ENCODE results near the gene SWAP70. TPM values are rescaled to one million over a fixed set of nuclear protein-coding genes. Genes with fewer than 3 reads are reported as not detected.

SWAP70 gene
- total and polyA plus RNA-seq, 10 of the 15 experiments (the other 5 are each of a cell fraction or from before 2014, with no cell fraction given), result 20.6 to 62.4 (median 41.7) TPM

DNA sequence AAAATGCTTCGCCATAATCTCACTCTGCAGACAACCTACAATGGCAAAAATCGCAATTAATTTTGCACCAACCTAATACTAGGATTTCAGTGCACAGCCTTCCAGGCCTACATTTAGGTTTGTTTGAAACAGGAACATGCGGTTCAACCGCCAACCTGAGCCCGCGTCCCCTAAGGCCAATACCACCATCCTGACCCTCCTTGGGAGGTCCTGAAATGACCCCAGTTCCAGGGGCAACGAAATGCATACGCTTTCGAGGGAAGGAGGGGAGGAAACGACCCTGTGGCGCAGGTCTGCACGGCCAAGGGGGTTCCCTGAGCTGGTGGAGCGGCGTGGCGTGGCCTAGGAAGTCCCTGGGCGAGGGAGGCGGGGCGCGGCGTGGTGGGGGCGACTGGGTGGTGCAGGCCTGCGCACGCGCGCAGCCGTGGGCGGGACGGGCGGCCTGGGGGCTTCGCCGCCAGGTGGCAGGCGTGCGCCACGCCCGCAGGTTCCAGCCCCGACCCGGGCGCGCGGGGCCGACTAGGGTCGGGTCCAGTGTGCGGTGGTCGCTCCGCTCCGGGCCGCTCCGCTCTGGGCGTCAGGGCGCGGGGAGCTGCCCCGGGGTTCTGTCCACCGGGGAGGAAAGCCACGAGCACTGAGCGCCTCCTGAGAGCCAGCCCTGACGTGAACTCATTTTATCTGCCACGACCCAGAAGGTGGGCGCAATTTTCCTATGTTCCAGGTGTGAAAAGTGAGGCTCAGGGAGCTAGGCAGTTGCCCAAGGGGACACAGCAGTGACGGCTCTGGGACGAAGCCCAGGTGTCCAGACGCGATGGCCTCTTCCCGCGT is 94.1 kb downstream of the SWAP70 start (continued):
- TF ChIP-seq SUPT20H (IDR thresholded peaks at IDR 0.05; ENCODE audit: borderline replicate concordance, control insufficient read depth, low read depth, low read length), result no peak
- TF ChIP-seq, protein P1, sequence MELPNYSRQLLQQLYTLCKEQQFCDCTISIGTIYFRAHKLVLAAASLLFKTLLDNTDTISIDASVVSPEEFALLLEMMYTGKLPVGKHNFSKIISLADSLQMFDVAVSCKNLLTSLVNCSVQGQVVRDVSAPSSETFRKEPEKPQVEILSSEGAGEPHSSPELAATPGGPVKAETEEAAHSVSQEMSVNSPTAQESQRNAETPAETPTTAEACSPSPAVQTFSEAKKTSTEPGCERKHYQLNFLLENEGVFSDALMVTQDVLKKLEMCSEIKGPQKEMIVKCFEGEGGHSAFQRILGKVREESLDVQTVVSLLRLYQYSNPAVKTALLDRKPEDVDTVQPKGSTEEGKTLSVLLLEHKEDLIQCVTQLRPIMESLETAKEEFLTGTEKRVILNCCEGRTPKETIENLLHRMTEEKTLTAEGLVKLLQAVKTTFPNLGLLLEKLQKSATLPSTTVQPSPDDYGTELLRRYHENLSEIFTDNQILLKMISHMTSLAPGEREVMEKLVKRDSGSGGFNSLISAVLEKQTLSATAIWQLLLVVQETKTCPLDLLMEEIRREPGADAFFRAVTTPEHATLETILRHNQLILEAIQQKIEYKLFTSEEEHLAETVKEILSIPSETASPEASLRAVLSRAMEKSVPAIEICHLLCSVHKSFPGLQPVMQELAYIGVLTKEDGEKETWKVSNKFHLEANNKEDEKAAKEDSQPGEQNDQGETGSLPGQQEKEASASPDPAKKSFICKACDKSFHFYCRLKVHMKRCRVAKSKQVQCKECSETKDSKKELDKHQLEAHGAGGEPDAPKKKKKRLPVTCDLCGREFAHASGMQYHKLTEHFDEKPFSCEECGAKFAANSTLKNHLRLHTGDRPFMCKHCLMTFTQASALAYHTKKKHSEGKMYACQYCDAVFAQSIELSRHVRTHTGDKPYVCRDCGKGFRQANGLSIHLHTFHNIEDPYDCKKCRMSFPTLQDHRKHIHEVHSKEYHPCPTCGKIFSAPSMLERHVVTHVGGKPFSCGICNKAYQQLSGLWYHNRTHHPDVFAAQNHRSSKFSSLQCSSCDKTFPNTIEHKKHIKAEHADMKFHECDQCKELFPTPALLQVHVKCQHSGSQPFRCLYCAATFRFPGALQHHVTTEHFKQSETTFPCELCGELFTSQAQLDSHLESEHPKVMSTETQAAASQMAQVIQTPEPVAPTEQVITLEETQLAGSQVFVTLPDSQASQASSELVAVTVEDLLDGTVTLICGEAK (IDR thresholded peaks at IDR 0.05; ENCODE audit: borderline replicate concordance), result peak; percentile 43; the same call in 1 of the 2 replicates
- TF ChIP-seq CHD2 (IDR thresholded peaks at IDR 0.05; ENCODE audit: borderline replicate concordance, low read depth, low read length), result no peak
- TF ChIP-seq POU2F2 (IDR thresholded peaks at IDR 0.05; ENCODE audit: borderline replicate concordance, low read depth, low read length), result 0 out of 3 replicates have a peak, but pooled peaks have one; percentile 9
- no peak for TF ChIP-seq NFYB (IDR thresholded peaks at IDR 0.05; ENCODE audit: insufficient read depth, low read depth, low read length)
- peak; percentile 18; the same call in 1 of the 2 replicates for TF ChIP-seq PKNOX1 (IDR thresholded peaks at IDR 0.05)
- TF ChIP-seq NFXL1 (IDR thresholded peaks at IDR 0.05; ENCODE audit: borderline replicate concordance), result no peak
- TF ChIP-seq POLR2A (IDR thresholded peaks at IDR 0.05; ENCODE audit: low read depth, low read length), result peak; percentile 77
- no peak for TF ChIP-seq USF1 (IDR thresholded peaks at IDR 0.05; ENCODE audit: borderline replicate concordance, extremely low read length, insufficient read depth, low read depth, low read length)
- TF ChIP-seq TCF7 (IDR thresholded peaks at IDR 0.05; ENCODE audit: borderline replicate concordance), result no peak
- TF ChIP-seq, protein P2, sequence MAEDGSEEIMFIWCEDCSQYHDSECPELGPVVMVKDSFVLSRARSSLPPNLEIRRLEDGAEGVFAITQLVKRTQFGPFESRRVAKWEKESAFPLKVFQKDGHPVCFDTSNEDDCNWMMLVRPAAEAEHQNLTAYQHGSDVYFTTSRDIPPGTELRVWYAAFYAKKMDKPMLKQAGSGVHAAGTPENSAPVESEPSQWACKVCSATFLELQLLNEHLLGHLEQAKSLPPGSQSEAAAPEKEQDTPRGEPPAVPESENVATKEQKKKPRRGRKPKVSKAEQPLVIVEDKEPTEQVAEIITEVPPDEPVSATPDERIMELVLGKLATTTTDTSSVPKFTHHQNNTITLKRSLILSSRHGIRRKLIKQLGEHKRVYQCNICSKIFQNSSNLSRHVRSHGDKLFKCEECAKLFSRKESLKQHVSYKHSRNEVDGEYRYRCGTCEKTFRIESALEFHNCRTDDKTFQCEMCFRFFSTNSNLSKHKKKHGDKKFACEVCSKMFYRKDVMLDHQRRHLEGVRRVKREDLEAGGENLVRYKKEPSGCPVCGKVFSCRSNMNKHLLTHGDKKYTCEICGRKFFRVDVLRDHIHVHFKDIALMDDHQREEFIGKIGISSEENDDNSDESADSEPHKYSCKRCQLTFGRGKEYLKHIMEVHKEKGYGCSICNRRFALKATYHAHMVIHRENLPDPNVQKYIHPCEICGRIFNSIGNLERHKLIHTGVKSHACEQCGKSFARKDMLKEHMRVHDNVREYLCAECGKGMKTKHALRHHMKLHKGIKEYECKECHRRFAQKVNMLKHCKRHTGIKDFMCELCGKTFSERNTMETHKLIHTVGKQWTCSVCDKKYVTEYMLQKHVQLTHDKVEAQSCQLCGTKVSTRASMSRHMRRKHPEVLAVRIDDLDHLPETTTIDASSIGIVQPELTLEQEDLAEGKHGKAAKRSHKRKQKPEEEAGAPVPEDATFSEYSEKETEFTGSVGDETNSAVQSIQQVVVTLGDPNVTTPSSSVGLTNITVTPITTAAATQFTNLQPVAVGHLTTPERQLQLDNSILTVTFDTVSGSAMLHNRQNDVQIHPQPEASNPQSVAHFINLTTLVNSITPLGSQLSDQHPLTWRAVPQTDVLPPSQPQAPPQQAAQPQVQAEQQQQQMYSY (CRISPR knock-in tag; IDR thresholded peaks at IDR 0.05), result no peak
- no peak for TF ChIP-seq PBX3 (IDR thresholded peaks at IDR 0.05; ENCODE audit: insufficient replicate concordance, low read depth, low read length)
- TF ChIP-seq IRF4 (IDR thresholded peaks at IDR 0.05; ENCODE audit: low read depth, low read length), result no peak
- no peak for TF ChIP-seq SKIL (IDR thresholded peaks at IDR 0.05; ENCODE audit: low read depth, poor library complexity, severe bottlenecking)

Data from GM12878 (cell line).